OCI-LY7 (cell line): ENCODE measurements around the gene FAM114A1.

Experiments
- CTCF ChIP-seq: fragments of 200-600 bp; sonication (generic); conservative IDR thresholded peaks from 2 replicates; pipeline ENCODE4 v1.5.1; 2014; ENCODE audit warnings: mild to moderate bottlenecking, antibody characterized with exemption, low read length, moderate library complexity, mixed read lengths
- EZH2phosphoT487 ChIP-seq: fragments of 200-600 bp; sonication (generic); IDR thresholded peaks from 2 replicates; pipeline ENCODE4 v1.6.1; 2018; ENCODE audit warnings: low read depth, borderline replicate concordance, mild to moderate bottlenecking, mixed run types, antibody characterized with exemption, low read length, moderate library complexity, mixed read lengths

GRCh38 chr4:38949411-38950051, 81.9 kb downstream of the FAM114A1 start:
- TF ChIP-seq CTCF (no peak), EZH2phosphoT487 (no peak)
